Mammary epithelial cell (primary cell): ENCODE data around the gene CPEB3.

Experiments used
- EZH2 ChIP-seq: IDR thresholded peaks from 2 replicates; pipeline ENCODE4 v1.6.1; 2012; ENCODE audit warnings: low read length, inconsistent platforms, borderline replicate concordance
- TF ChIP-seq, protein P1 (sequence below), 2 donors: IDR thresholded peaks in 1 of 2; conservative IDR thresholded peaks in 1 of 2; 2 replicates each; pipeline ENCODE4 v1.5.1; 2011 to 2012; ENCODE audit warnings: inconsistent platforms in 2 of 2, low read length in 2 of 2, mild to moderate bottlenecking in 2 of 2, control low read depth in 1 of 2, low read depth in 1 of 2; ENCODE audit not compliant: insufficient read depth in 1 of 2; ENCODE audit errors: extremely low read depth in 1 of 2

GRCh38 chr10:92122941-92123450 lies 167.9 kb downstream of the CPEB3 start:
- TF ChIP-seq, protein P1, sequence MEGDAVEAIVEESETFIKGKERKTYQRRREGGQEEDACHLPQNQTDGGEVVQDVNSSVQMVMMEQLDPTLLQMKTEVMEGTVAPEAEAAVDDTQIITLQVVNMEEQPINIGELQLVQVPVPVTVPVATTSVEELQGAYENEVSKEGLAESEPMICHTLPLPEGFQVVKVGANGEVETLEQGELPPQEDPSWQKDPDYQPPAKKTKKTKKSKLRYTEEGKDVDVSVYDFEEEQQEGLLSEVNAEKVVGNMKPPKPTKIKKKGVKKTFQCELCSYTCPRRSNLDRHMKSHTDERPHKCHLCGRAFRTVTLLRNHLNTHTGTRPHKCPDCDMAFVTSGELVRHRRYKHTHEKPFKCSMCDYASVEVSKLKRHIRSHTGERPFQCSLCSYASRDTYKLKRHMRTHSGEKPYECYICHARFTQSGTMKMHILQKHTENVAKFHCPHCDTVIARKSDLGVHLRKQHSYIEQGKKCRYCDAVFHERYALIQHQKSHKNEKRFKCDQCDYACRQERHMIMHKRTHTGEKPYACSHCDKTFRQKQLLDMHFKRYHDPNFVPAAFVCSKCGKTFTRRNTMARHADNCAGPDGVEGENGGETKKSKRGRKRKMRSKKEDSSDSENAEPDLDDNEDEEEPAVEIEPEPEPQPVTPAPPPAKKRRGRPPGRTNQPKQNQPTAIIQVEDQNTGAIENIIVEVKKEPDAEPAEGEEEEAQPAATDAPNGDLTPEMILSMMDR (conservative IDR thresholded peaks at IDR 0.05 in 1 of 2, IDR thresholded peaks at IDR 0.05 in 1 of 2; ENCODE audit: extremely low read depth in 1 of 2, insufficient read depth in 1 of 2, low read depth in 1 of 2, low read length in 2 of 2) = no peak
- TF ChIP-seq EZH2 = no peak
